IPS-18a (cell line): ENCODE results near the gene PPP2R1A.

Experiments used
- H3K27ac ChIP-seq: one replicate; pipeline ENCODE4 v1.5.1; 2013; ENCODE audit warnings: low read length
- H3K27me3 ChIP-seq: one replicate; pipeline ENCODE4 v1.6.1; 2013; ENCODE audit warnings: mild to moderate bottlenecking, low read length; ENCODE audit not compliant: control insufficient read depth, insufficient read depth
- H3K36me3 ChIP-seq: one replicate; pipeline ENCODE4 v1.6.1; 2013; ENCODE audit warnings: low read depth, low read length; ENCODE audit not compliant: control insufficient read depth
- H3K4me1 ChIP-seq: one replicate; pipeline ENCODE4 v1.6.1; 2013; ENCODE audit warnings: low read depth, low read length; ENCODE audit not compliant: control insufficient read depth
- H3K4me3 ChIP-seq: one replicate; pipeline ENCODE4 v1.5.1; 2013; ENCODE audit warnings: low read length
- H3K9ac ChIP-seq: one replicate; pipeline ENCODE4 v1.6.1; 2013; ENCODE audit warnings: mild to moderate bottlenecking, low read length, moderate library complexity
- H3K9me3 ChIP-seq: one replicate; pipeline ENCODE4 v1.6.1; 2013; ENCODE audit warnings: low read depth, low read length; ENCODE audit not compliant: control insufficient read depth

The PPP2R1A gene

GRCh38 chr19:52211203-52211602 is 21.4 kb downstream of the PPP2R1A start:
- H3K36me3 ChIP-seq: peaks cover 89% of the 10 kb centered on the region
- H3K9ac ChIP-seq: no peak overlapping the region

GRCh38 chr19:52211926-52212571 is 22.2 kb downstream of the PPP2R1A start:
- Histone ChIP-seq H3K4me3 (no peak overlapping the region), H3K27ac (no peak overlapping the region), H3K27me3 (no peaks in the 10 kb centered on the region), H3K36me3 (peaks cover 88% of the 10 kb centered on the region), H3K4me1 (no peaks in the 10 kb centered on the region), H3K9me3 (no peaks in the 10 kb centered on the region), H3K9ac (no peak overlapping the region)

More at GRCh38 chr19:52211203-52211602, 21.4 kb downstream of the PPP2R1A start:
- H3K4me1 ChIP-seq: no peaks in the 10 kb centered on the region
- H3K27me3 ChIP-seq: no peaks in the 10 kb centered on the region
- no peaks in the 10 kb centered on the region for H3K9me3 ChIP-seq
- no peak overlapping the region for H3K4me3 ChIP-seq
- no peak overlapping the region for H3K27ac ChIP-seq

GRCh38 chr19:52212572-52213255 is 22.9 kb downstream of the PPP2R1A start:
- Histone ChIP-seq H3K4me3 (no peak overlapping the region), H3K4me1 (no peaks in the 10 kb centered on the region), H3K27me3 (no peaks in the 10 kb centered on the region), H3K9ac (no peak overlapping the region), H3K9me3 (no peaks in the 10 kb centered on the region), H3K36me3 (peaks cover 88% of the 10 kb centered on the region), H3K27ac (no peak overlapping the region)

- Histone ChIP-seq H3K27ac (no peak overlapping the region), H3K9ac (no peak overlapping the region), H3K36me3 (peaks cover 95% of the 10 kb centered on the region), H3K4me1 (no peaks in the 10 kb centered on the region), H3K9me3 (no peaks in the 10 kb centered on the region), H3K27me3 (no peaks in the 10 kb centered on the region), H3K4me3 (no peak overlapping the region)
These were observed 24.4 kb downstream of the PPP2R1A start for GRCh38 chr19:52214241-52214640.

- H3K4me3 ChIP-seq: no peak overlapping the region
- H3K9ac ChIP-seq: no peak overlapping the region
- H3K27ac ChIP-seq: no peak overlapping the region
- H3K9me3 ChIP-seq: no peaks in the 10 kb centered on the region
- no peaks in the 10 kb centered on the region for H3K27me3 ChIP-seq
- peaks cover 98% of the 10 kb centered on the region for H3K36me3 ChIP-seq
- H3K4me1 ChIP-seq: no peaks in the 10 kb centered on the region
These were observed 26.5 kb downstream of the PPP2R1A start for GRCh38 chr19:52216401-52216800.

GRCh38 chr19:52217576-52217975 is 27.7 kb downstream of the PPP2R1A start:
- Histone ChIP-seq H3K9ac (no peak overlapping the region), H3K4me1 (no peaks in the 10 kb centered on the region), H3K27ac (no peak overlapping the region), H3K27me3 (no peaks in the 10 kb centered on the region), H3K36me3 (peaks cover 98% of the 10 kb centered on the region), H3K4me3 (no peak overlapping the region), H3K9me3 (no peaks in the 10 kb centered on the region)

GRCh38 chr19:52219611-52220010 is 29.8 kb downstream of the PPP2R1A start:
- H3K4me1 ChIP-seq: no peaks in the 10 kb centered on the region
- peaks cover 98% of the 10 kb centered on the region for H3K36me3 ChIP-seq
- H3K9ac ChIP-seq: no peak overlapping the region
- H3K4me3 ChIP-seq: no peak overlapping the region
- no peak overlapping the region for H3K27ac ChIP-seq
- H3K27me3 ChIP-seq: no peaks in the 10 kb centered on the region
- H3K9me3 ChIP-seq: no peaks in the 10 kb centered on the region

- Histone ChIP-seq H3K4me1 (no peaks in the 10 kb centered on the region), H3K9me3 (no peaks in the 10 kb centered on the region), H3K36me3 (peaks cover 97% of the 10 kb centered on the region), H3K4me3 (no peak overlapping the region), H3K9ac (no peak overlapping the region), H3K27ac (no peak overlapping the region), H3K27me3 (no peaks in the 10 kb centered on the region)
These were observed 31.2 kb downstream of the PPP2R1A start for GRCh38 chr19:52221031-52221430.

GRCh38 chr19:52221831-52222375 is 32.1 kb downstream of the PPP2R1A start:
- peaks cover 97% of the 10 kb centered on the region for H3K36me3 ChIP-seq
- H3K4me3 ChIP-seq: no peak overlapping the region
- H3K9me3 ChIP-seq: no peaks in the 10 kb centered on the region
- no peaks in the 10 kb centered on the region for H3K27me3 ChIP-seq
- H3K9ac ChIP-seq: no peak overlapping the region
- H3K4me1 ChIP-seq: no peaks in the 10 kb centered on the region
- no peak overlapping the region for H3K27ac ChIP-seq

GRCh38 chr19:52224211-52224610 is 34.4 kb downstream of the PPP2R1A start:
- H3K4me1 ChIP-seq: no peaks in the 10 kb centered on the region
- H3K36me3 ChIP-seq: peaks cover 93% of the 10 kb centered on the region
- no peak overlapping the region for H3K9ac ChIP-seq
- H3K9me3 ChIP-seq: no peaks in the 10 kb centered on the region
- H3K27ac ChIP-seq: no peak overlapping the region
- H3K4me3 ChIP-seq: no peak overlapping the region
- no peaks in the 10 kb centered on the region for H3K27me3 ChIP-seq

- Histone ChIP-seq H3K4me1 (no peaks in the 10 kb centered on the region), H3K27ac (no peak overlapping the region), H3K9ac (no peak overlapping the region), H3K36me3 (peaks cover 69% of the 10 kb centered on the region), H3K9me3 (no peaks in the 10 kb centered on the region), H3K27me3 (no peaks in the 10 kb centered on the region), H3K4me3 (no peak overlapping the region)
These were observed 36.8 kb downstream of the PPP2R1A start for GRCh38 chr19:52226652-52227051.
